HG03571 (cell line): Measurements from ENCODE around the gene BCAP29.

Source experiments
- ATAC-seq: cut with Tn5 transposase; IDR thresholded peaks from one replicate; pipeline ENCODE4 v1.9.1; 2021; ENCODE audit not compliant: unreplicated experiment

The BCAP29 gene

GRCh38 chr7:107661865-107662379 is 81.9 kb downstream of the BCAP29 start:
- no peak for ATAC-seq

GRCh38 chr7:107663196-107663595 is 83.2 kb downstream of the BCAP29 start:
- no peak for ATAC-seq

DNA sequence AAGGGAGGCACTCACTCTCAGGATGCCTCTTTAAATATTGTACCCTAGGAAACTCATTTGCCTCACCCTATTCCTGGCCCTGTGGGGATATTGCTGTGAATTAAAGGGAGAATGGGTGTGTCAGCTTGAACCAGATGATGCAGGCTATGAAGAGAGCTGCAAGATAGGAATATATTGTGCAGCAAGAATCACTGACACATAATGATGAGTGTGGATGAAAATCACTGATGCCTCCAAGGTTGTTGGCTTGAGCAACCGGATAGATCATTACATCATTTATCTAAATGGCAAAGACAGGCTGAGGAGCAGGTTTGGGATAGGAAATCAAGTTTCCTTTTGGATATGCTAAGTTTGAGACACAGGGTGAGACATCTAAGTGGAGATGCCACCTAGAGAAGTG is 86.7 kb downstream of the BCAP29 start:
- no peak for ATAC-seq

GRCh38 chr7:107667341-107667740 is 87.3 kb downstream of the BCAP29 start:
- no peak for ATAC-seq

- no peak for ATAC-seq
Observed at GRCh38 chr7:107668296-107668695, 88.2 kb downstream of the BCAP29 start.
